ENCODE measurements around the gene ARMC3. TPM values are rescaled to one million over a fixed set of nuclear protein-coding genes. Genes with fewer than 3 reads are reported as not detected.

Gene ARMC3
- total RNA-seq, 1 donor from 2014 or later: 1.5 TPM

GRCh38 chr10:23021430-23021829 lies 93.6 kb downstream of the ARMC3 start:
- Mint-ChIP-seq H3K36me3 (ENCODE audit: low read depth) (peaks cover 3% of the 10 kb centered on the region), H3K27me3 (ENCODE audit: low read depth) (no peaks in the 10 kb centered on the region), H3K4me1 (no peaks in the 10 kb centered on the region), H3K4me3 (no peak overlapping the region), H3K9me3 (no peaks in the 10 kb centered on the region), H3K27ac (ENCODE audit: unreplicated experiment) (no peak overlapping the region)
- DNase-seq (ENCODE audit: low read depth, low spot score): no peak
- TF ChIP-seq CTCF (conservative IDR thresholded peaks at IDR 0.05): no peak

GRCh38 chr10:23024002-23024401 lies 96.1 kb downstream of the ARMC3 start:
- Mint-ChIP-seq H3K27me3 (ENCODE audit: low read depth) (no peaks in the 10 kb centered on the region), H3K4me3 (no peak overlapping the region), H3K9me3 (peaks cover 3% of the 10 kb centered on the region), H3K4me1 (no peaks in the 10 kb centered on the region), H3K27ac (ENCODE audit: unreplicated experiment) (no peak overlapping the region), H3K36me3 (ENCODE audit: low read depth) (peaks cover 3% of the 10 kb centered on the region)
- no peak for TF ChIP-seq CTCF (conservative IDR thresholded peaks at IDR 0.05)
- no peak for DNase-seq (ENCODE audit: low read depth, low spot score)

DNA sequence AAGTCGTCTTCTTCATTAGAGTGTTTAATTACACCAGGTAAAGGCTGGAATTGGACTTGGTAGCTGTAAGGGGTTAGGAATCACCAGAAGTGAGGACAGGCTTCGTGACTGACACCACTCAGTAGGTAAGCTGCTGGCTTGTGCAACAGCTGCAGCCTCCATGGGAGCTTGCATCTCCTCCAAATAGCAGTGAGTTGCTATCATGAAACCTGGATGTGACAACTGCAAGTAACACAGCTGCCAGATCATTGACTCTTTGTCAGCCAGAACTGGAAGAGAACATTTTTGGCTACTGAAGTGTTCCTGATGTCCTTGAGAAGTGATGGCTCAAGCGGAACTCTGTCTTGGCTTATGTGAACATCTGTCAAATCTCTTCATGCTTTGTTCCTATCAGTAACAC lies 103.5 kb downstream of the ARMC3 start:
- H3K27ac Mint-ChIP-seq (ENCODE audit: unreplicated experiment): no peak overlapping the region
- no peak for TF ChIP-seq CTCF (conservative IDR thresholded peaks at IDR 0.05)
- H3K9me3 Mint-ChIP-seq: peaks cover 7% of the 10 kb centered on the region
- no peaks in the 10 kb centered on the region for H3K27me3 Mint-ChIP-seq (ENCODE audit: low read depth)
- no peak overlapping the region for H3K4me3 Mint-ChIP-seq
- H3K4me1 Mint-ChIP-seq: peaks cover 6% of the 10 kb centered on the region
- no peak for DNase-seq (ENCODE audit: low read depth, low spot score)
- H3K36me3 Mint-ChIP-seq (ENCODE audit: low read depth): no peaks in the 10 kb centered on the region

DNA sequence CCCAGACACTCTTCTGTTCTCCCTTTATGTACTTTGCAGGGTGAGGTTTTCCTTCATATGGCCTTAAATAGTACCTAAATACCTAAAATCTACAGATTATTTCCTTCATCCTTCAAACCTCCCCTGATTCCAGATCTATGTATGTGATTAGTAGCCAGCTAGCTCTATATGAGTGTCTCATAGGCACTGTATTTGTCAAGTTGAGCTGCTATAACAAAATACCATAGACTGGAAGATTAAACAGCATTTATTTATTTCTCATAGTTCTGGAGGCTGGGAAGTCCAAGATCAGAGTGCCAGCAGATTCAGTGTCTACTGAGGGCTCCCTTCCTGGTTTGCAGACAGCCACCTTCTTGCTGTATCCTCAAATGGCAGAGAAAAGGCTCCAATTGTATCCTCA lies 106.9 kb downstream of the ARMC3 start:
- no peak for DNase-seq (ENCODE audit: low read depth, low spot score)
- Mint-ChIP-seq H3K36me3 (ENCODE audit: low read depth) (no peaks in the 10 kb centered on the region), H3K9me3 (peaks cover 3% of the 10 kb centered on the region), H3K27me3 (ENCODE audit: low read depth) (no peaks in the 10 kb centered on the region), H3K4me1 (peaks cover 15% of the 10 kb centered on the region), H3K4me3 (no peak overlapping the region), H3K27ac (ENCODE audit: unreplicated experiment) (no peak overlapping the region)
- no peak for TF ChIP-seq CTCF (conservative IDR thresholded peaks at IDR 0.05)

- H3K27me3 Mint-ChIP-seq (ENCODE audit: low read depth): no peaks in the 10 kb centered on the region
- H3K36me3 Mint-ChIP-seq (ENCODE audit: low read depth): no peaks in the 10 kb centered on the region
- DNase-seq (ENCODE audit: low read depth, low spot score): no peak
- H3K4me1 Mint-ChIP-seq: peaks cover 15% of the 10 kb centered on the region
- TF ChIP-seq CTCF (conservative IDR thresholded peaks at IDR 0.05): peak; percentile 54
- H3K27ac Mint-ChIP-seq (ENCODE audit: unreplicated experiment): no peak overlapping the region
- no peak overlapping the region for H3K4me3 Mint-ChIP-seq
- peaks cover 3% of the 10 kb centered on the region for H3K9me3 Mint-ChIP-seq
Observed at GRCh38 chr10:23035569-23035968, 107.7 kb downstream of the ARMC3 start.

DNA sequence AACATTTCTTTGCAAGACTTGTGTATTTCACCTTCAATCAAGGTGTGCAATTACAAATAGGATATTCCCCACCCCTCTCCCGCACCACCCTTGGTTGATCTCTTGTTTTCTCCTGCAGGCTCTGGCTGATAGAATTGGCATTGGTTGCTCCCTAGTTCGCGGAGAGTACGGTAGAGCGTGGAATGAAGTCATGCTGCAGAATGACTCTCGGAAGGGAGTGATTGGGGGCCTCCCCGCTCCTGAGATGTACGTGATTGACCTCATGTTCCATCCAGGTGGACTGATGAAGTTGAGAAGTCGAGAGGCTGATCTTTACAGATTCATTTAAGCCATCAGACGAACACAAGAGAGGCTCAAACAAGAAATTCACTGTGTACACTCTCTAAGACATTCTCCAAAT lies 109.3 kb downstream of the ARMC3 start:
- no peak for TF ChIP-seq CTCF (conservative IDR thresholded peaks at IDR 0.05)
- peaks cover 3% of the 10 kb centered on the region for H3K9me3 Mint-ChIP-seq

More for the DNA sequence above, 109.3 kb downstream of the ARMC3 start:
- no peaks in the 10 kb centered on the region for H3K36me3 Mint-ChIP-seq (ENCODE audit: low read depth)
- DNase-seq (ENCODE audit: low read depth, low spot score): no peak
- H3K4me1 Mint-ChIP-seq: peaks cover 15% of the 10 kb centered on the region
- no peak overlapping the region for H3K27ac Mint-ChIP-seq (ENCODE audit: unreplicated experiment)
- H3K4me3 Mint-ChIP-seq: no peak overlapping the region
- no peaks in the 10 kb centered on the region for H3K27me3 Mint-ChIP-seq (ENCODE audit: low read depth)
